ENCODE measurements around the gene RIMBP2. TPM values are rescaled to one million over a fixed set of nuclear protein-coding genes. Genes with fewer than 3 reads are reported as not detected.

RIMBP2 gene
- total and polyA plus RNA-seq, 2 experiments from 2014 or later: 0.31 to 0.37 TPM

GRCh38 chr12:130463275-130463658 is 252.8 kb downstream of the RIMBP2 start:
- Mint-ChIP-seq H3K4me1 (0 out of 3 replicates have a peak, but pooled peaks cover 7% of the 10 kb centered on the region), H3K36me3 (ENCODE audit: low read depth) (peaks cover 30% of the 10 kb centered on the region; the same call in 2 of the 3 replicates), H3K9me3 (peaks cover 90% of the 10 kb centered on the region), H3K27ac (no peak overlapping the region), H3K27me3 (ENCODE audit: insufficient read depth, low read depth, poor library complexity) (peaks cover 8% of the 10 kb centered on the region), H3K4me3 (no peak overlapping the region)
- Histone ChIP-seq H2AFZ (no peak overlapping the region), H3K27ac (ENCODE audit: low read depth) (no peak overlapping the region), H3F3A (replicated peaks; ENCODE audit: low read depth) (no peaks in the 10 kb centered on the region), H3K4me1 (ENCODE audit: insufficient read depth) (no peaks in the 10 kb centered on the region), H3K9me2 (ENCODE audit: insufficient read depth) (no peaks in the 10 kb centered on the region), H3K79me2 (replicated peaks; ENCODE audit: insufficient read depth) (no peaks in the 10 kb centered on the region), H4K20me1 (replicated peaks; ENCODE audit: insufficient read depth) (no peaks in the 10 kb centered on the region), H3K27me3 (ENCODE audit: insufficient read depth) (no peaks in the 10 kb centered on the region), H3K4me2 (no peak overlapping the region), H3K4me3 (no peak overlapping the region), H3K36me3 (ENCODE audit: insufficient read depth) (no peaks in the 10 kb centered on the region)
- ATAC-seq (no peak), DNase-seq (ENCODE audit: low spot score) (no peak)
- TF ChIP-seq JUNB (IDR thresholded peaks at IDR 0.05; ENCODE audit: unreplicated experiment) (no peak), POLR2AphosphoS5 (IDR thresholded peaks at IDR 0.05; ENCODE audit: low read depth) (no peak), ZNF331 (CRISPR knock-in tag; IDR thresholded peaks at IDR 0.05; ENCODE audit: low read depth) (no peak), NANOG (IDR thresholded peaks at IDR 0.05; ENCODE audit: borderline replicate concordance) (no peak), REST (IDR thresholded peaks at IDR 0.05; ENCODE audit: unreplicated experiment) (no peak), CREB1 (CRISPR knock-in tag; IDR thresholded peaks at IDR 0.05; ENCODE audit: low read depth) (no peak), EZH2 (IDR thresholded peaks at IDR 0.05; ENCODE audit: low read depth, unreplicated experiment) (no peak), ZNF114 (CRISPR knock-in tag; IDR thresholded peaks at IDR 0.05) (no peak), STAT1 (IDR thresholded peaks at IDR 0.05; ENCODE audit: unreplicated experiment) (no peak), ETS1 (IDR thresholded peaks at IDR 0.05) (no peak), EZH2phosphoT487 (IDR thresholded peaks at IDR 0.05; ENCODE audit: unreplicated experiment) (no peak)
- TF ChIP-seq, protein P1, sequence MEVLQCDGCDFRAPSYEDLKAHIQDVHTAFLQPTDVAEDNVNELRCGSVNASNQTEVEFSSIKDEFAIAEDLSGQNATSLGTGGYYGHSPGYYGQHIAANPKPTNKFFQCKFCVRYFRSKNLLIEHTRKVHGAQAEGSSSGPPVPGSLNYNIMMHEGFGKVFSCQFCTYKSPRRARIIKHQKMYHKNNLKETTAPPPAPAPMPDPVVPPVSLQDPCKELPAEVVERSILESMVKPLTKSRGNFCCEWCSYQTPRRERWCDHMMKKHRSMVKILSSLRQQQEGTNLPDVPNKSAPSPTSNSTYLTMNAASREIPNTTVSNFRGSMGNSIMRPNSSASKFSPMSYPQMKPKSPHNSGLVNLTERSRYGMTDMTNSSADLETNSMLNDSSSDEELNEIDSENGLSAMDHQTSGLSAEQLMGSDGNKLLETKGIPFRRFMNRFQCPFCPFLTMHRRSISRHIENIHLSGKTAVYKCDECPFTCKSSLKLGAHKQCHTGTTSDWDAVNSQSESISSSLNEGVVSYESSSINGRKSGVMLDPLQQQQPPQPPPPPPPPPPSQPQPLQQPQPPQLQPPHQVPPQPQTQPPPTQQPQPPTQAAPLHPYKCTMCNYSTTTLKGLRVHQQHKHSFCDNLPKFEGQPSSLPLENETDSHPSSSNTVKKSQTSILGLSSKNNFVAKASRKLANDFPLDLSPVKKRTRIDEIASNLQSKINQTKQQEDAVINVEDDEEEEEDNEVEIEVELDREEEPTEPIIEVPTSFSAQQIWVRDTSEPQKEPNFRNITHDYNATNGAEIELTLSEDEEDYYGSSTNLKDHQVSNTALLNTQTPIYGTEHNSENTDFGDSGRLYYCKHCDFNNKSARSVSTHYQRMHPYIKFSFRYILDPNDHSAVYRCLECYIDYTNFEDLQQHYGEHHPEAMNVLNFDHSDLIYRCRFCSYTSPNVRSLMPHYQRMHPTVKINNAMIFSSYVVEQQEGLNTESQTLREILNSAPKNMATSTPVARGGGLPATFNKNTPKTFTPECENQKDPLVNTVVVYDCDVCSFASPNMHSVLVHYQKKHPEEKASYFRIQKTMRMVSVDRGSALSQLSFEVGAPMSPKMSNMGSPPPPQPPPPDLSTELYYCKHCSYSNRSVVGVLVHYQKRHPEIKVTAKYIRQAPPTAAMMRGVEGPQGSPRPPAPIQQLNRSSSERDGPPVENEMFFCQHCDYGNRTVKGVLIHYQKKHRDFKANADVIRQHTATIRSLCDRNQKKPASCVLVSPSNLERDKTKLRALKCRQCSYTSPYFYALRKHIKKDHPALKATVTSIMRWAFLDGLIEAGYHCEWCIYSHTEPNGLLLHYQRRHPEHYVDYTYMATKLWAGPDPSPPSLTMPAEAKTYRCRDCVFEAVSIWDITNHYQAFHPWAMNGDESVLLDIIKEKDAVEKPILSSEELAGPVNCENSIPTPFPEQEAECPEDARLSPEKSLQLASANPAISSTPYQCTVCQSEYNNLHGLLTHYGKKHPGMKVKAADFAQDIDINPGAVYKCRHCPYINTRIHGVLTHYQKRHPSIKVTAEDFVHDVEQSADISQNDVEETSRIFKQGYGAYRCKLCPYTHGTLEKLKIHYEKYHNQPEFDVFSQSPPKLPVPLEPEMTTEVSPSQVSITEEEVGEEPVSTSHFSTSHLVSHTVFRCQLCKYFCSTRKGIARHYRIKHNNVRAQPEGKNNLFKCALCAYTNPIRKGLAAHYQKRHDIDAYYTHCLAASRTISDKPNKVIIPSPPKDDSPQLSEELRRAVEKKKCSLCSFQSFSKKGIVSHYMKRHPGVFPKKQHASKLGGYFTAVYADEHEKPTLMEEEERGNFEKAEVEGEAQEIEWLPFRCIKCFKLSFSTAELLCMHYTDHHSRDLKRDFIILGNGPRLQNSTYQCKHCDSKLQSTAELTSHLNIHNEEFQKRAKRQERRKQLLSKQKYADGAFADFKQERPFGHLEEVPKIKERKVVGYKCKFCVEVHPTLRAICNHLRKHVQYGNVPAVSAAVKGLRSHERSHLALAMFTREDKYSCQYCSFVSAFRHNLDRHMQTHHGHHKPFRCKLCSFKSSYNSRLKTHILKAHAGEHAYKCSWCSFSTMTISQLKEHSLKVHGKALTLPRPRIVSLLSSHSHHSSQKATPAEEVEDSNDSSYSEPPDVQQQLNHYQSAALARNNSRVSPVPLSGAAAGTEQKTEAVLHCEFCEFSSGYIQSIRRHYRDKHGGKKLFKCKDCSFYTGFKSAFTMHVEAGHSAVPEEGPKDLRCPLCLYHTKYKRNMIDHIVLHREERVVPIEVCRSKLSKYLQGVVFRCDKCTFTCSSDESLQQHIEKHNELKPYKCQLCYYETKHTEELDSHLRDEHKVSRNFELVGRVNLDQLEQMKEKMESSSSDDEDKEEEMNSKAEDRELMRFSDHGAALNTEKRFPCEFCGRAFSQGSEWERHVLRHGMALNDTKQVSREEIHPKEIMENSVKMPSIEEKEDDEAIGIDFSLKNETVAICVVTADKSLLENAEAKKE (CRISPR knock-in tag; IDR thresholded peaks at IDR 0.05): no peak
- TF ChIP-seq, protein P2, sequence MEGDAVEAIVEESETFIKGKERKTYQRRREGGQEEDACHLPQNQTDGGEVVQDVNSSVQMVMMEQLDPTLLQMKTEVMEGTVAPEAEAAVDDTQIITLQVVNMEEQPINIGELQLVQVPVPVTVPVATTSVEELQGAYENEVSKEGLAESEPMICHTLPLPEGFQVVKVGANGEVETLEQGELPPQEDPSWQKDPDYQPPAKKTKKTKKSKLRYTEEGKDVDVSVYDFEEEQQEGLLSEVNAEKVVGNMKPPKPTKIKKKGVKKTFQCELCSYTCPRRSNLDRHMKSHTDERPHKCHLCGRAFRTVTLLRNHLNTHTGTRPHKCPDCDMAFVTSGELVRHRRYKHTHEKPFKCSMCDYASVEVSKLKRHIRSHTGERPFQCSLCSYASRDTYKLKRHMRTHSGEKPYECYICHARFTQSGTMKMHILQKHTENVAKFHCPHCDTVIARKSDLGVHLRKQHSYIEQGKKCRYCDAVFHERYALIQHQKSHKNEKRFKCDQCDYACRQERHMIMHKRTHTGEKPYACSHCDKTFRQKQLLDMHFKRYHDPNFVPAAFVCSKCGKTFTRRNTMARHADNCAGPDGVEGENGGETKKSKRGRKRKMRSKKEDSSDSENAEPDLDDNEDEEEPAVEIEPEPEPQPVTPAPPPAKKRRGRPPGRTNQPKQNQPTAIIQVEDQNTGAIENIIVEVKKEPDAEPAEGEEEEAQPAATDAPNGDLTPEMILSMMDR (conservative IDR thresholded peaks at IDR 0.05; ENCODE audit: low read depth in 2 of 2): no peak
